K562 (cell line): ENCODE results near the gene CORO6. TPM values are rescaled to one million over a fixed set of nuclear protein-coding genes. Genes with fewer than 3 reads are reported as not detected.

ENCODE experiments used
- GABPA ChIP-seq: fragments of 200-800 bp; sonication (Bioruptor generic); conservative IDR thresholded peaks from 2 replicates; pipeline ENCODE4 v1.6.1; 2016; ENCODE audit warnings: low read depth, missing genetic modification characterization, missing compliant biosample characterization
- JUNB ChIP-seq: fragments of 450-650 bp; formaldehyde crosslinking; conservative IDR thresholded peaks from 2 replicates; pipeline ENCODE4 v1.4.0; 2020; ENCODE audit warnings: mild to moderate bottlenecking
- RB1 ChIP-seq: fragments of 450-650 bp; IDR thresholded peaks from 2 replicates; pipeline ENCODE4 v1.6.1; 2017; ENCODE audit warnings: low read depth, mild to moderate bottlenecking
- ZNF143 ChIP-seq: sonication (generic); formaldehyde crosslinking; IDR thresholded peaks from 2 replicates; pipeline ENCODE4 v1.9.0; 2022; ENCODE audit warnings: mild to moderate bottlenecking, missing genetic modification reagents
- polyA plus RNA-seq, 8 experiments: library from polyadenylated mRNA; depleted of rRNA in 4 of 8; stranded (reverse) in 5 of 8; unstranded in 3 of 8; fragments of >200 nt; fragmentation: Nextera tagmentation in 2 of 8; fragmentation: Illumina TruSeq in 1 of 8; extraction: Ambion mirVana in 2 of 8; extraction: Trizol in 1 of 8; gene quantifications; 2 replicates each; pipeline versions ENCODE4 v1.2.1 to v1.2.3, GENCODE V29; 2011 to 2014; ENCODE audit warnings: inconsistent platforms in 1 of 8, missing spikeins in 1 of 8
- total RNA-seq, 7 experiments: library from RNA; depleted of rRNA in 6 of 7; stranded (reverse); fragments of >200 nt in 6 of 7; fragmentation: Illumina TruSeq in 2 of 7; extraction: Trizol in 2 of 7; gene quantifications; 2 replicates each; pipeline versions ENCODE4 v1.2.1 to v1.2.3, GENCODE V29; 2011 to 2021; ENCODE audit warnings: low replicate concordance in 1 of 7
- TF ChIP-seq, protein P1 (sequence below), 2 experiments: fragments of 450-650 bp; IDR thresholded peaks; 2 replicates each; pipeline ENCODE4 v1.6.1; 2018; ENCODE audit warnings: mild to moderate bottlenecking in 2 of 2, low read depth in 1 of 2; ENCODE audit not compliant: partially characterized antibody in 2 of 2
- TF ChIP-seq, protein P2 (sequence below): IDR thresholded peaks from 2 replicates; pipeline ENCODE4 v1.6.1; 2011; ENCODE audit warnings: borderline replicate concordance, low read depth, mild to moderate bottlenecking, moderate library complexity, low read length; ENCODE audit not compliant: insufficient read depth, poor library complexity, severe bottlenecking
- TF ChIP-seq, protein P3 (sequence below), 2 experiments: fragments of 450-650 bp in 1 of 2; sonication (generic) in 1 of 2; formaldehyde crosslinking in 1 of 2; IDR thresholded peaks; 2 replicates each; pipeline versions ENCODE4 v1.7.1 to v1.9.0; 2016 to 2022; ENCODE audit warnings: inconsistent platforms in 1 of 2, mild to moderate bottlenecking in 1 of 2, missing genetic modification reagents in 1 of 2

CORO6 gene
- total and polyA plus RNA-seq, 9 of the 15 experiments (the other 6 are each of a cell fraction or from before 2014, with no cell fraction given): 0.04 to 11.9 (median 2.4) TPM

DNA sequence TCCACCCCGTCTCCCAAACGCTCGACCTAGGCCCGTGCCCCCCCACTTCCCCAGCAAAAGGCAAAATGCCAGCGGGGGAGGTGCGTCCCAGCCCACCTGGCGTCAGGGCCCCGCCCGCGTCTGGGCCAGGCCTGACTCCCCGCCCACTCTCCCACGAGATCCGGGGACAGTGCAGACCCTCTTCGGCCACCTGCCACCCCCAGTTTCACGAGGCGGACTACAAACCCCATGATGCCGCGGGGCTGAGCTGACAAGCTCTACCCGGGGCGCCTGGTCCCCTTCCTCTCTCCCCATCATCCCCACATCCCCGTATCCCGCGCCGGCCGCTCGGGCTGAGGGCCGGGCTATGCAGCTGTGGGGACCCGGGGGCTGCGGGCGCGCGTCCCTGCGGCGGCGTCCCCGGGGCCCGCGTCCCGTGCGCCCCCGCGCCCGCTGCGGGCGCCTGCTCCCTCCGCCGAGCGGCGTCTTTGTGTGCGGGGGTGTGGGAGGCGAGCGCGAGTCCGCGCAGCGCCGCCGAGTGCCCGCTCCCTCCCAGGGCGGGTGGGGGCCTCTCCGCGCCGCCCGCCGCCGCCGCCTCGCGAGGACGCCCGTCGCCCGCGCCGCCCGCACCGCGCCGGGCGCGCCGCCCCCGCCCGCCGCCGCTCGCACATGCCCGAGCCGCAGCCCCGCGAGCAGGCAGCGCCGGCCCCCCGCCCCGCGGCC, 29.7 kb downstream of the CORO6 start, which contains the start of gene ANKRD13B (continued):
- TF ChIP-seq, protein P1, sequence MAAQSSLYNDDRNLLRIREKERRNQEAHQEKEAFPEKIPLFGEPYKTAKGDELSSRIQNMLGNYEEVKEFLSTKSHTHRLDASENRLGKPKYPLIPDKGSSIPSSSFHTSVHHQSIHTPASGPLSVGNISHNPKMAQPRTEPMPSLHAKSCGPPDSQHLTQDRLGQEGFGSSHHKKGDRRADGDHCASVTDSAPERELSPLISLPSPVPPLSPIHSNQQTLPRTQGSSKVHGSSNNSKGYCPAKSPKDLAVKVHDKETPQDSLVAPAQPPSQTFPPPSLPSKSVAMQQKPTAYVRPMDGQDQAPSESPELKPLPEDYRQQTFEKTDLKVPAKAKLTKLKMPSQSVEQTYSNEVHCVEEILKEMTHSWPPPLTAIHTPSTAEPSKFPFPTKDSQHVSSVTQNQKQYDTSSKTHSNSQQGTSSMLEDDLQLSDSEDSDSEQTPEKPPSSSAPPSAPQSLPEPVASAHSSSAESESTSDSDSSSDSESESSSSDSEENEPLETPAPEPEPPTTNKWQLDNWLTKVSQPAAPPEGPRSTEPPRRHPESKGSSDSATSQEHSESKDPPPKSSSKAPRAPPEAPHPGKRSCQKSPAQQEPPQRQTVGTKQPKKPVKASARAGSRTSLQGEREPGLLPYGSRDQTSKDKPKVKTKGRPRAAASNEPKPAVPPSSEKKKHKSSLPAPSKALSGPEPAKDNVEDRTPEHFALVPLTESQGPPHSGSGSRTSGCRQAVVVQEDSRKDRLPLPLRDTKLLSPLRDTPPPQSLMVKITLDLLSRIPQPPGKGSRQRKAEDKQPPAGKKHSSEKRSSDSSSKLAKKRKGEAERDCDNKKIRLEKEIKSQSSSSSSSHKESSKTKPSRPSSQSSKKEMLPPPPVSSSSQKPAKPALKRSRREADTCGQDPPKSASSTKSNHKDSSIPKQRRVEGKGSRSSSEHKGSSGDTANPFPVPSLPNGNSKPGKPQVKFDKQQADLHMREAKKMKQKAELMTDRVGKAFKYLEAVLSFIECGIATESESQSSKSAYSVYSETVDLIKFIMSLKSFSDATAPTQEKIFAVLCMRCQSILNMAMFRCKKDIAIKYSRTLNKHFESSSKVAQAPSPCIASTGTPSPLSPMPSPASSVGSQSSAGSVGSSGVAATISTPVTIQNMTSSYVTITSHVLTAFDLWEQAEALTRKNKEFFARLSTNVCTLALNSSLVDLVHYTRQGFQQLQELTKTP (IDR thresholded peaks at IDR 0.05; ENCODE audit: low read depth in 1 of 2, partially characterized antibody in 2 of 2): peak in 1 of 2 experiments; percentile 82
- TF ChIP-seq ZNF143 (CRISPR knock-in tag): peak; percentile 78
- TF ChIP-seq, protein P2, sequence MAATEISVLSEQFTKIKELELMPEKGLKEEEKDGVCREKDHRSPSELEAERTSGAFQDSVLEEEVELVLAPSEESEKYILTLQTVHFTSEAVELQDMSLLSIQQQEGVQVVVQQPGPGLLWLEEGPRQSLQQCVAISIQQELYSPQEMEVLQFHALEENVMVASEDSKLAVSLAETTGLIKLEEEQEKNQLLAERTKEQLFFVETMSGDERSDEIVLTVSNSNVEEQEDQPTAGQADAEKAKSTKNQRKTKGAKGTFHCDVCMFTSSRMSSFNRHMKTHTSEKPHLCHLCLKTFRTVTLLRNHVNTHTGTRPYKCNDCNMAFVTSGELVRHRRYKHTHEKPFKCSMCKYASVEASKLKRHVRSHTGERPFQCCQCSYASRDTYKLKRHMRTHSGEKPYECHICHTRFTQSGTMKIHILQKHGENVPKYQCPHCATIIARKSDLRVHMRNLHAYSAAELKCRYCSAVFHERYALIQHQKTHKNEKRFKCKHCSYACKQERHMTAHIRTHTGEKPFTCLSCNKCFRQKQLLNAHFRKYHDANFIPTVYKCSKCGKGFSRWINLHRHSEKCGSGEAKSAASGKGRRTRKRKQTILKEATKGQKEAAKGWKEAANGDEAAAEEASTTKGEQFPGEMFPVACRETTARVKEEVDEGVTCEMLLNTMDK: peak; percentile 60
- TF ChIP-seq, protein P3, sequence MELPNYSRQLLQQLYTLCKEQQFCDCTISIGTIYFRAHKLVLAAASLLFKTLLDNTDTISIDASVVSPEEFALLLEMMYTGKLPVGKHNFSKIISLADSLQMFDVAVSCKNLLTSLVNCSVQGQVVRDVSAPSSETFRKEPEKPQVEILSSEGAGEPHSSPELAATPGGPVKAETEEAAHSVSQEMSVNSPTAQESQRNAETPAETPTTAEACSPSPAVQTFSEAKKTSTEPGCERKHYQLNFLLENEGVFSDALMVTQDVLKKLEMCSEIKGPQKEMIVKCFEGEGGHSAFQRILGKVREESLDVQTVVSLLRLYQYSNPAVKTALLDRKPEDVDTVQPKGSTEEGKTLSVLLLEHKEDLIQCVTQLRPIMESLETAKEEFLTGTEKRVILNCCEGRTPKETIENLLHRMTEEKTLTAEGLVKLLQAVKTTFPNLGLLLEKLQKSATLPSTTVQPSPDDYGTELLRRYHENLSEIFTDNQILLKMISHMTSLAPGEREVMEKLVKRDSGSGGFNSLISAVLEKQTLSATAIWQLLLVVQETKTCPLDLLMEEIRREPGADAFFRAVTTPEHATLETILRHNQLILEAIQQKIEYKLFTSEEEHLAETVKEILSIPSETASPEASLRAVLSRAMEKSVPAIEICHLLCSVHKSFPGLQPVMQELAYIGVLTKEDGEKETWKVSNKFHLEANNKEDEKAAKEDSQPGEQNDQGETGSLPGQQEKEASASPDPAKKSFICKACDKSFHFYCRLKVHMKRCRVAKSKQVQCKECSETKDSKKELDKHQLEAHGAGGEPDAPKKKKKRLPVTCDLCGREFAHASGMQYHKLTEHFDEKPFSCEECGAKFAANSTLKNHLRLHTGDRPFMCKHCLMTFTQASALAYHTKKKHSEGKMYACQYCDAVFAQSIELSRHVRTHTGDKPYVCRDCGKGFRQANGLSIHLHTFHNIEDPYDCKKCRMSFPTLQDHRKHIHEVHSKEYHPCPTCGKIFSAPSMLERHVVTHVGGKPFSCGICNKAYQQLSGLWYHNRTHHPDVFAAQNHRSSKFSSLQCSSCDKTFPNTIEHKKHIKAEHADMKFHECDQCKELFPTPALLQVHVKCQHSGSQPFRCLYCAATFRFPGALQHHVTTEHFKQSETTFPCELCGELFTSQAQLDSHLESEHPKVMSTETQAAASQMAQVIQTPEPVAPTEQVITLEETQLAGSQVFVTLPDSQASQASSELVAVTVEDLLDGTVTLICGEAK (IDR thresholded peaks at IDR 0.05): 0 out of 2 replicates have a peak, but pooled peaks have one; percentile 42
- TF ChIP-seq, protein P3 (CRISPR knock-in tag; IDR thresholded peaks at IDR 0.05): no peak
- TF ChIP-seq RB1: peak; percentile 60; the same call in 1 of the 2 replicates
- 0 out of 2 replicates have a peak, but pooled peaks have one; percentile 36 for TF ChIP-seq GABPA (tag)
- TF ChIP-seq JUNB (CRISPR knock-in tag): no peak
